ENCODE measurements around the gene KRT72.

KRT72 gene

GRCh38 chr12:52630008-52630500 is 28.8 kb upstream of the KRT72 start:
- DNase-seq (ENCODE audit: low read depth in 2 of 2) = no peak

- DNase-seq (ENCODE audit: low read depth in 2 of 2) = no peak
Observed at GRCh38 chr12:52629281-52630007, 28.2 kb upstream of the KRT72 start.

- DNase-seq (ENCODE audit: low read depth in 2 of 2) = no peak
Observed at GRCh38 chr12:52628841-52629240, 27.6 kb upstream of the KRT72 start.

GRCh38 chr12:52628111-52628507 is 26.8 kb upstream of the KRT72 start:
- no peak for DNase-seq (ENCODE audit: low read depth in 2 of 2)

GRCh38 chr12:52627395-52628110 is 26.3 kb upstream of the KRT72 start:
- DNase-seq (ENCODE audit: low read depth in 2 of 2) = no peak

GRCh38 chr12:52622349-52622748 is 21.1 kb upstream of the KRT72 start:
- DNase-seq (ENCODE audit: low read depth in 2 of 2) = no peak

GRCh38 chr12:52618866-52619265 is 17.6 kb upstream of the KRT72 start:
- no peak for DNase-seq (ENCODE audit: low read depth in 2 of 2)

- no peak for DNase-seq (ENCODE audit: low read depth in 2 of 2)
Observed at GRCh38 chr12:52618216-52618615, 17.0 kb upstream of the KRT72 start, which contains the start of gene KRT73. TSS of gene KRT73 (minus strand) at chr12:52618559. CDS start at chr12:52618524, 35 bp downstream.

GRCh38 chr12:52617403-52617785 is 16.1 kb upstream of the KRT72 start:
- no peak for DNase-seq (ENCODE audit: low read depth in 2 of 2)

GRCh38 chr12:52616680-52617402 is 15.6 kb upstream of the KRT72 start:
- no peak for DNase-seq (ENCODE audit: low read depth in 2 of 2)

GRCh38 chr12:52615912-52616311 is 14.6 kb upstream of the KRT72 start:
- DNase-seq (ENCODE audit: low read depth in 2 of 2) = no peak

- no peak for DNase-seq (ENCODE audit: low read depth in 2 of 2)
Observed at GRCh38 chr12:52615208-52615868, 14.1 kb upstream of the KRT72 start.

GRCh38 chr12:52614381-52615207 is 13.3 kb upstream of the KRT72 start:
- no peak for DNase-seq (ENCODE audit: low read depth in 2 of 2)

GRCh38 chr12:52613384-52614030 is 12.2 kb upstream of the KRT72 start:
- DNase-seq (ENCODE audit: low read depth in 2 of 2) = no peak

GRCh38 chr12:52612431-52613383 is 11.4 kb upstream of the KRT72 start:
- DNase-seq (ENCODE audit: low read depth in 2 of 2) = no peak

GRCh38 chr12:52611080-52611468 is 9.8 kb upstream of the KRT72 start:
- DNase-seq (ENCODE audit: low read depth in 2 of 2) = no peak

GRCh38 chr12:52608826-52609630 is 7.8 kb upstream of the KRT72 start:
- DNase-seq (ENCODE audit: low read depth in 2 of 2) = no peak

GRCh38 chr12:52608161-52608560 is 6.9 kb upstream of the KRT72 start:
- DNase-seq (ENCODE audit: low read depth in 2 of 2) = no peak

GRCh38 chr12:52607314-52607713 is 6.1 kb upstream of the KRT72 start:
- DNase-seq (ENCODE audit: low read depth in 2 of 2) = no peak
